H1 (cell line): ENCODE measurements around the gene PPP4R1. TPM values are rescaled to one million over a fixed set of nuclear protein-coding genes. Genes with fewer than 3 reads are reported as not detected.

Experiments
- SP1 ChIP-seq: IDR thresholded peaks from 2 replicates; pipeline ENCODE4 v1.6.1; 2011; ENCODE audit warnings: low read depth, low read length
- ZNF274 ChIP-seq: IDR thresholded peaks from 2 replicates; pipeline ENCODE4 v1.7.0; 2012; ENCODE audit warnings: low read length, borderline replicate concordance; ENCODE audit errors: extremely low read depth
- polyA plus RNA-seq, 7 experiments: library from polyadenylated mRNA; depleted of rRNA in 3 of 7; stranded (reverse) in 5 of 7; unstranded in 2 of 7; fragments of >200 nt in 5 of 7; fragments of 200-250 nt in 2 of 7; gene quantifications; 1 replicate in 5 of 7; 2 replicates in 1 of 7; 4 replicates in 1 of 7; pipeline versions ENCODE4 v1.2.1 to v1.2.3, GENCODE V29; 2011 to 2013; ENCODE audit warnings: missing spikeins in 2 of 7, mixed read lengths in 2 of 7
- total RNA-seq: library from RNA; stranded (reverse); fragmentation: NEBNext Ultra II Directional; extraction: Animal tissue kit (Norgen Biotek cat#: 25700); gene quantifications from 2 replicates; pipeline ENCODE4 v1.2.1, GENCODE V29; 2021
- TF ChIP-seq, protein P1 (sequence below): fragments of 300-600 bp; sonication (generic); IDR thresholded peaks from 2 replicates; pipeline ENCODE4 v1.7.1; 2012; ENCODE audit warnings: low read length, moderate library complexity, mild to moderate bottlenecking, inconsistent platforms; ENCODE audit not compliant: insufficient replicate concordance

The PPP4R1 gene
- total and polyA plus RNA-seq, 2 of the 8 experiments (the other 6 are each of a cell fraction or from before 2014, with no cell fraction given) = 67.4 to 96.1 TPM

DNA sequence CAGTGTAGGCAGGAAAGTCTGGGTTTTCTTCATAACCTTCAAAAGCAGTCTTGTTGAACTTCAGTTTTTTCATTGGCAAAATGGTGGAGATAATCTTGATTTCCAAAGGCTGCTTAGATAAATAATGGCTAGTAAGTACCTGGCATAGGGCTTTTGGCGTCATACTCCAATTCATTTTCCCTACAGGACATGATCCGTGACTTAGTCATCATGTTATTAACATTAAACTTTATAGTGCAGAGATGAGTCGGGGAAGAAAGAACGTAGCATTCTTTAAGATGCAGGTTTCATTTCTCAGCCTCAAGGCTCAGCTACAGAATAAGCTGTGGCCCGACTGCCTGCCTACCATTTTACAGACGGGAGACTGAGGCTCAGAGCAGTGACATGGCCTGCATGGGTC, 75.1 kb downstream of the PPP4R1 start (continued):
- TF ChIP-seq, protein P1, sequence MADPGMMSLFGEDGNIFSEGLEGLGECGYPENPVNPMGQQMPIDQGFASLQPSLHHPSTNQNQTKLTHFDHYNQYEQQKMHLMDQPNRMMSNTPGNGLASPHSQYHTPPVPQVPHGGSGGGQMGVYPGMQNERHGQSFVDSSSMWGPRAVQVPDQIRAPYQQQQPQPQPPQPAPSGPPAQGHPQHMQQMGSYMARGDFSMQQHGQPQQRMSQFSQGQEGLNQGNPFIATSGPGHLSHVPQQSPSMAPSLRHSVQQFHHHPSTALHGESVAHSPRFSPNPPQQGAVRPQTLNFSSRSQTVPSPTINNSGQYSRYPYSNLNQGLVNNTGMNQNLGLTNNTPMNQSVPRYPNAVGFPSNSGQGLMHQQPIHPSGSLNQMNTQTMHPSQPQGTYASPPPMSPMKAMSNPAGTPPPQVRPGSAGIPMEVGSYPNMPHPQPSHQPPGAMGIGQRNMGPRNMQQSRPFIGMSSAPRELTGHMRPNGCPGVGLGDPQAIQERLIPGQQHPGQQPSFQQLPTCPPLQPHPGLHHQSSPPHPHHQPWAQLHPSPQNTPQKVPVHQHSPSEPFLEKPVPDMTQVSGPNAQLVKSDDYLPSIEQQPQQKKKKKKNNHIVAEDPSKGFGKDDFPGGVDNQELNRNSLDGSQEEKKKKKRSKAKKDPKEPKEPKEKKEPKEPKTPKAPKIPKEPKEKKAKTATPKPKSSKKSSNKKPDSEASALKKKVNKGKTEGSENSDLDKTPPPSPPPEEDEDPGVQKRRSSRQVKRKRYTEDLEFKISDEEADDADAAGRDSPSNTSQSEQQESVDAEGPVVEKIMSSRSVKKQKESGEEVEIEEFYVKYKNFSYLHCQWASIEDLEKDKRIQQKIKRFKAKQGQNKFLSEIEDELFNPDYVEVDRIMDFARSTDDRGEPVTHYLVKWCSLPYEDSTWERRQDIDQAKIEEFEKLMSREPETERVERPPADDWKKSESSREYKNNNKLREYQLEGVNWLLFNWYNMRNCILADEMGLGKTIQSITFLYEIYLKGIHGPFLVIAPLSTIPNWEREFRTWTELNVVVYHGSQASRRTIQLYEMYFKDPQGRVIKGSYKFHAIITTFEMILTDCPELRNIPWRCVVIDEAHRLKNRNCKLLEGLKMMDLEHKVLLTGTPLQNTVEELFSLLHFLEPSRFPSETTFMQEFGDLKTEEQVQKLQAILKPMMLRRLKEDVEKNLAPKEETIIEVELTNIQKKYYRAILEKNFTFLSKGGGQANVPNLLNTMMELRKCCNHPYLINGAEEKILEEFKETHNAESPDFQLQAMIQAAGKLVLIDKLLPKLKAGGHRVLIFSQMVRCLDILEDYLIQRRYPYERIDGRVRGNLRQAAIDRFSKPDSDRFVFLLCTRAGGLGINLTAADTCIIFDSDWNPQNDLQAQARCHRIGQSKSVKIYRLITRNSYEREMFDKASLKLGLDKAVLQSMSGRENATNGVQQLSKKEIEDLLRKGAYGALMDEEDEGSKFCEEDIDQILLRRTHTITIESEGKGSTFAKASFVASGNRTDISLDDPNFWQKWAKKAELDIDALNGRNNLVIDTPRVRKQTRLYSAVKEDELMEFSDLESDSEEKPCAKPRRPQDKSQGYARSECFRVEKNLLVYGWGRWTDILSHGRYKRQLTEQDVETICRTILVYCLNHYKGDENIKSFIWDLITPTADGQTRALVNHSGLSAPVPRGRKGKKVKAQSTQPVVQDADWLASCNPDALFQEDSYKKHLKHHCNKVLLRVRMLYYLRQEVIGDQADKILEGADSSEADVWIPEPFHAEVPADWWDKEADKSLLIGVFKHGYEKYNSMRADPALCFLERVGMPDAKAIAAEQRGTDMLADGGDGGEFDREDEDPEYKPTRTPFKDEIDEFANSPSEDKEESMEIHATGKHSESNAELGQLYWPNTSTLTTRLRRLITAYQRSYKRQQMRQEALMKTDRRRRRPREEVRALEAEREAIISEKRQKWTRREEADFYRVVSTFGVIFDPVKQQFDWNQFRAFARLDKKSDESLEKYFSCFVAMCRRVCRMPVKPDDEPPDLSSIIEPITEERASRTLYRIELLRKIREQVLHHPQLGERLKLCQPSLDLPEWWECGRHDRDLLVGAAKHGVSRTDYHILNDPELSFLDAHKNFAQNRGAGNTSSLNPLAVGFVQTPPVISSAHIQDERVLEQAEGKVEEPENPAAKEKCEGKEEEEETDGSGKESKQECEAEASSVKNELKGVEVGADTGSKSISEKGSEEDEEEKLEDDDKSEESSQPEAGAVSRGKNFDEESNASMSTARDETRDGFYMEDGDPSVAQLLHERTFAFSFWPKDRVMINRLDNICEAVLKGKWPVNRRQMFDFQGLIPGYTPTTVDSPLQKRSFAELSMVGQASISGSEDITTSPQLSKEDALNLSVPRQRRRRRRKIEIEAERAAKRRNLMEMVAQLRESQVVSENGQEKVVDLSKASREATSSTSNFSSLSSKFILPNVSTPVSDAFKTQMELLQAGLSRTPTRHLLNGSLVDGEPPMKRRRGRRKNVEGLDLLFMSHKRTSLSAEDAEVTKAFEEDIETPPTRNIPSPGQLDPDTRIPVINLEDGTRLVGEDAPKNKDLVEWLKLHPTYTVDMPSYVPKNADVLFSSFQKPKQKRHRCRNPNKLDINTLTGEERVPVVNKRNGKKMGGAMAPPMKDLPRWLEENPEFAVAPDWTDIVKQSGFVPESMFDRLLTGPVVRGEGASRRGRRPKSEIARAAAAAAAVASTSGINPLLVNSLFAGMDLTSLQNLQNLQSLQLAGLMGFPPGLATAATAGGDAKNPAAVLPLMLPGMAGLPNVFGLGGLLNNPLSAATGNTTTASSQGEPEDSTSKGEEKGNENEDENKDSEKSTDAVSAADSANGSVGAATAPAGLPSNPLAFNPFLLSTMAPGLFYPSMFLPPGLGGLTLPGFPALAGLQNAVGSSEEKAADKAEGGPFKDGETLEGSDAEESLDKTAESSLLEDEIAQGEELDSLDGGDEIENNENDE = no peak
- no peak for TF ChIP-seq ZNF274
- no peak for TF ChIP-seq SP1
